SK-N-SH (cell line): ENCODE measurements around the gene CYP2J2.
"Not testable (repeated sequence)": the region's sequence is repeated elsewhere in the genome, so short reads cannot be mapped to it uniquely, and the experiment has no call there.

ENCODE experiments used
- CTCF ChIP-seq: fragments of 200-600 bp; sonication (generic); IDR thresholded peaks from 2 replicates; pipeline ENCODE4 v1.6.1; 2017; ENCODE audit warnings: antibody characterized with exemption, mild to moderate bottlenecking, moderate library complexity
- ELF1 ChIP-seq: IDR thresholded peaks from 2 replicates; pipeline ENCODE4 v1.4.0; 2012
- EP300 ChIP-seq, 2 experiments: IDR thresholded peaks; 2 replicates each; pipeline versions ENCODE4 v1.4.0 to v1.6.1; 2012; ENCODE audit warnings: borderline replicate concordance in 1 of 2, low read depth in 1 of 2, low read length in 1 of 2
- EZH2phosphoT487 ChIP-seq: fragments of 200-600 bp; sonication (generic); IDR thresholded peaks from 2 replicates; pipeline ENCODE4 v1.6.1; 2017; ENCODE audit warnings: low read depth, mixed run types, mild to moderate bottlenecking, antibody characterized with exemption, moderate library complexity, borderline replicate concordance
- PBX3 ChIP-seq: IDR thresholded peaks from 2 replicates; pipeline ENCODE4; 2012
- RAD21 ChIP-seq: IDR thresholded peaks from 2 replicates; pipeline ENCODE4 v1.6.1; 2012; ENCODE audit warnings: mild to moderate bottlenecking, low read length

- TF ChIP-seq CTCF; RAD21; EP300 (IDR thresholded peaks at IDR 0.05; ENCODE audit: borderline replicate concordance in 1 of 2, low read depth in 1 of 2, low read length in 1 of 2); PBX3; ELF1; EZH2phosphoT487: not testable (repeated sequence)
Observed at GRCh38 chr1:59914791-59915286, 11.7 kb downstream of the CYP2J2 start.
